ENCODE results near the gene GRK1.

DNA sequence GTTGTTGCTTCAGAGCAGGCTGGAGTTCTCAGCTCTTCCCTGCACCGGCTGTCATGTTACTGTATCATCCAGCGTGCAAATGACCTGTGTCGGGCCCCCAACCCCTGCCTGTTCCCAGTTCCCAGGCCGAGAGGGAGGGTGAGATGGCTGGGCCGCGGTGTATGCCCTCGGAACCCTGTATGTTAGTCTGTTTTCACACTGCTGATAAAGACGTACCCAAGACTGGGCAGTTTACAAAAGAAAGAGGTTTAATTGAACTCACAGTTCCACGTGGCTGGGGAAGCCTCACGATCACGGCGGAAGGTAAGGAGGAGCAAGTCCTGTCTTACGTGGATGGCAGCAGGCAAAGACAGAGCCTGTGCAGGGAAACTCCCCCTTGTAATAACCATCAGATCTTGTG is 102.9 kb downstream of the GRK1 start:
- TF ChIP-seq BRCA1 (IDR thresholded peaks at IDR 0.05; ENCODE audit: low read depth, low read length) (no peak), RAD21 (IDR thresholded peaks at IDR 0.05 in 1 of 2, conservative IDR thresholded peaks at IDR 0.05 in 1 of 2; ENCODE audit: low read depth in 2 of 2, low read length in 2 of 2) (no peak), GABPA (IDR thresholded peaks at IDR 0.05; ENCODE audit: borderline replicate concordance, insufficient read depth, low read length) (no peak), EP300 (IDR thresholded peaks at IDR 0.05; ENCODE audit: borderline replicate concordance in 1 of 2, low read depth in 2 of 2, low read length in 2 of 2) (no peak), POLR2AphosphoS5 (IDR thresholded peaks at IDR 0.05; ENCODE audit: low read depth, low read length) (no peak), YY1 (IDR thresholded peaks at IDR 0.05; ENCODE audit: low read depth, low read length) (no peak), EZH2 (IDR thresholded peaks at IDR 0.05; ENCODE audit: low read depth, low read length, severe bottlenecking) (no peak)
- TF ChIP-seq, protein P1, sequence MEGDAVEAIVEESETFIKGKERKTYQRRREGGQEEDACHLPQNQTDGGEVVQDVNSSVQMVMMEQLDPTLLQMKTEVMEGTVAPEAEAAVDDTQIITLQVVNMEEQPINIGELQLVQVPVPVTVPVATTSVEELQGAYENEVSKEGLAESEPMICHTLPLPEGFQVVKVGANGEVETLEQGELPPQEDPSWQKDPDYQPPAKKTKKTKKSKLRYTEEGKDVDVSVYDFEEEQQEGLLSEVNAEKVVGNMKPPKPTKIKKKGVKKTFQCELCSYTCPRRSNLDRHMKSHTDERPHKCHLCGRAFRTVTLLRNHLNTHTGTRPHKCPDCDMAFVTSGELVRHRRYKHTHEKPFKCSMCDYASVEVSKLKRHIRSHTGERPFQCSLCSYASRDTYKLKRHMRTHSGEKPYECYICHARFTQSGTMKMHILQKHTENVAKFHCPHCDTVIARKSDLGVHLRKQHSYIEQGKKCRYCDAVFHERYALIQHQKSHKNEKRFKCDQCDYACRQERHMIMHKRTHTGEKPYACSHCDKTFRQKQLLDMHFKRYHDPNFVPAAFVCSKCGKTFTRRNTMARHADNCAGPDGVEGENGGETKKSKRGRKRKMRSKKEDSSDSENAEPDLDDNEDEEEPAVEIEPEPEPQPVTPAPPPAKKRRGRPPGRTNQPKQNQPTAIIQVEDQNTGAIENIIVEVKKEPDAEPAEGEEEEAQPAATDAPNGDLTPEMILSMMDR (IDR thresholded peaks at IDR 0.05; ENCODE audit: control extremely low read depth in 1 of 3, insufficient read depth in 1 of 3, low read depth in 1 of 3, low read length in 3 of 3), result no peak
- TF ChIP-seq, protein P2, sequence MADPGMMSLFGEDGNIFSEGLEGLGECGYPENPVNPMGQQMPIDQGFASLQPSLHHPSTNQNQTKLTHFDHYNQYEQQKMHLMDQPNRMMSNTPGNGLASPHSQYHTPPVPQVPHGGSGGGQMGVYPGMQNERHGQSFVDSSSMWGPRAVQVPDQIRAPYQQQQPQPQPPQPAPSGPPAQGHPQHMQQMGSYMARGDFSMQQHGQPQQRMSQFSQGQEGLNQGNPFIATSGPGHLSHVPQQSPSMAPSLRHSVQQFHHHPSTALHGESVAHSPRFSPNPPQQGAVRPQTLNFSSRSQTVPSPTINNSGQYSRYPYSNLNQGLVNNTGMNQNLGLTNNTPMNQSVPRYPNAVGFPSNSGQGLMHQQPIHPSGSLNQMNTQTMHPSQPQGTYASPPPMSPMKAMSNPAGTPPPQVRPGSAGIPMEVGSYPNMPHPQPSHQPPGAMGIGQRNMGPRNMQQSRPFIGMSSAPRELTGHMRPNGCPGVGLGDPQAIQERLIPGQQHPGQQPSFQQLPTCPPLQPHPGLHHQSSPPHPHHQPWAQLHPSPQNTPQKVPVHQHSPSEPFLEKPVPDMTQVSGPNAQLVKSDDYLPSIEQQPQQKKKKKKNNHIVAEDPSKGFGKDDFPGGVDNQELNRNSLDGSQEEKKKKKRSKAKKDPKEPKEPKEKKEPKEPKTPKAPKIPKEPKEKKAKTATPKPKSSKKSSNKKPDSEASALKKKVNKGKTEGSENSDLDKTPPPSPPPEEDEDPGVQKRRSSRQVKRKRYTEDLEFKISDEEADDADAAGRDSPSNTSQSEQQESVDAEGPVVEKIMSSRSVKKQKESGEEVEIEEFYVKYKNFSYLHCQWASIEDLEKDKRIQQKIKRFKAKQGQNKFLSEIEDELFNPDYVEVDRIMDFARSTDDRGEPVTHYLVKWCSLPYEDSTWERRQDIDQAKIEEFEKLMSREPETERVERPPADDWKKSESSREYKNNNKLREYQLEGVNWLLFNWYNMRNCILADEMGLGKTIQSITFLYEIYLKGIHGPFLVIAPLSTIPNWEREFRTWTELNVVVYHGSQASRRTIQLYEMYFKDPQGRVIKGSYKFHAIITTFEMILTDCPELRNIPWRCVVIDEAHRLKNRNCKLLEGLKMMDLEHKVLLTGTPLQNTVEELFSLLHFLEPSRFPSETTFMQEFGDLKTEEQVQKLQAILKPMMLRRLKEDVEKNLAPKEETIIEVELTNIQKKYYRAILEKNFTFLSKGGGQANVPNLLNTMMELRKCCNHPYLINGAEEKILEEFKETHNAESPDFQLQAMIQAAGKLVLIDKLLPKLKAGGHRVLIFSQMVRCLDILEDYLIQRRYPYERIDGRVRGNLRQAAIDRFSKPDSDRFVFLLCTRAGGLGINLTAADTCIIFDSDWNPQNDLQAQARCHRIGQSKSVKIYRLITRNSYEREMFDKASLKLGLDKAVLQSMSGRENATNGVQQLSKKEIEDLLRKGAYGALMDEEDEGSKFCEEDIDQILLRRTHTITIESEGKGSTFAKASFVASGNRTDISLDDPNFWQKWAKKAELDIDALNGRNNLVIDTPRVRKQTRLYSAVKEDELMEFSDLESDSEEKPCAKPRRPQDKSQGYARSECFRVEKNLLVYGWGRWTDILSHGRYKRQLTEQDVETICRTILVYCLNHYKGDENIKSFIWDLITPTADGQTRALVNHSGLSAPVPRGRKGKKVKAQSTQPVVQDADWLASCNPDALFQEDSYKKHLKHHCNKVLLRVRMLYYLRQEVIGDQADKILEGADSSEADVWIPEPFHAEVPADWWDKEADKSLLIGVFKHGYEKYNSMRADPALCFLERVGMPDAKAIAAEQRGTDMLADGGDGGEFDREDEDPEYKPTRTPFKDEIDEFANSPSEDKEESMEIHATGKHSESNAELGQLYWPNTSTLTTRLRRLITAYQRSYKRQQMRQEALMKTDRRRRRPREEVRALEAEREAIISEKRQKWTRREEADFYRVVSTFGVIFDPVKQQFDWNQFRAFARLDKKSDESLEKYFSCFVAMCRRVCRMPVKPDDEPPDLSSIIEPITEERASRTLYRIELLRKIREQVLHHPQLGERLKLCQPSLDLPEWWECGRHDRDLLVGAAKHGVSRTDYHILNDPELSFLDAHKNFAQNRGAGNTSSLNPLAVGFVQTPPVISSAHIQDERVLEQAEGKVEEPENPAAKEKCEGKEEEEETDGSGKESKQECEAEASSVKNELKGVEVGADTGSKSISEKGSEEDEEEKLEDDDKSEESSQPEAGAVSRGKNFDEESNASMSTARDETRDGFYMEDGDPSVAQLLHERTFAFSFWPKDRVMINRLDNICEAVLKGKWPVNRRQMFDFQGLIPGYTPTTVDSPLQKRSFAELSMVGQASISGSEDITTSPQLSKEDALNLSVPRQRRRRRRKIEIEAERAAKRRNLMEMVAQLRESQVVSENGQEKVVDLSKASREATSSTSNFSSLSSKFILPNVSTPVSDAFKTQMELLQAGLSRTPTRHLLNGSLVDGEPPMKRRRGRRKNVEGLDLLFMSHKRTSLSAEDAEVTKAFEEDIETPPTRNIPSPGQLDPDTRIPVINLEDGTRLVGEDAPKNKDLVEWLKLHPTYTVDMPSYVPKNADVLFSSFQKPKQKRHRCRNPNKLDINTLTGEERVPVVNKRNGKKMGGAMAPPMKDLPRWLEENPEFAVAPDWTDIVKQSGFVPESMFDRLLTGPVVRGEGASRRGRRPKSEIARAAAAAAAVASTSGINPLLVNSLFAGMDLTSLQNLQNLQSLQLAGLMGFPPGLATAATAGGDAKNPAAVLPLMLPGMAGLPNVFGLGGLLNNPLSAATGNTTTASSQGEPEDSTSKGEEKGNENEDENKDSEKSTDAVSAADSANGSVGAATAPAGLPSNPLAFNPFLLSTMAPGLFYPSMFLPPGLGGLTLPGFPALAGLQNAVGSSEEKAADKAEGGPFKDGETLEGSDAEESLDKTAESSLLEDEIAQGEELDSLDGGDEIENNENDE (IDR thresholded peaks at IDR 0.05; ENCODE audit: insufficient replicate concordance, low read length), result no peak
